PC-3 (cell line): ENCODE measurements around the gene AKAP7. TPM values are rescaled to one million over a fixed set of nuclear protein-coding genes. Genes with fewer than 3 reads are reported as not detected.

Experiments used
- ATAC-seq: fragments of 200-7000 bp; cut with Tn5 transposase; 2 replicates; pipeline ENCODE4 v1.9.1; 2020; ENCODE audit warnings: mild to moderate bottlenecking, moderate library complexity
- BruUV-seq: library from RNA; stranded (reverse); fragments of 400-500 nt; replicated peaks from 2 replicates; lab custom pipeline; 2021; lab: Mats Ljungman, UMichigan
- CTCF ChIA-PET: fragments of 300-600 bp; sonication (Branson Sonifier 250); formaldehyde crosslinking; loops from one replicate; lab custom pipeline; 2022; ENCODE audit warnings: antibody characterized with exemption; lab: Charles Lee
- POLR2A ChIA-PET: fragments of 300-600 bp; sonication (Branson Sonifier 250); formaldehyde crosslinking; loops from one replicate; lab custom pipeline; 2022; ENCODE audit warnings: antibody characterized with exemption; ENCODE audit not compliant: unreplicated experiment; lab: Charles Lee
- DNase-seq: peaks from one replicate; pipeline ENCODE4 v3.0.0-alpha.2; 2015
- H2AFZ ChIP-seq: fragments of 300-600 bp; sonication (generic); 2 replicates; pipeline ENCODE4 v1.6.0; 2016; ENCODE audit warnings: antibody characterized with exemption, low read length
- H3F3A ChIP-seq: fragments of 300-600 bp; sonication (generic); one replicate; pipeline ENCODE4 v1.6.0; 2017; ENCODE audit warnings: antibody characterized with exemption, low read length, control low read depth, mild to moderate bottlenecking; ENCODE audit not compliant: unreplicated experiment
- H3K27ac ChIP-seq: fragments of 300-600 bp; sonication (generic); 2 replicates; pipeline ENCODE4 v1.5.1; 2016; ENCODE audit warnings: mild to moderate bottlenecking, low read length
- H3K27me3 ChIP-seq: fragments of 300-600 bp; sonication (generic); 2 replicates; pipeline ENCODE4 v1.6.1; 2016; ENCODE audit warnings: low read length, mixed read lengths
- H3K36me3 ChIP-seq: fragments of 300-600 bp; sonication (generic); 2 replicates; pipeline ENCODE4 v1.6.1; 2016; ENCODE audit warnings: low read depth, mixed run types, low read length, mixed read lengths
- H3K4me1 ChIP-seq: fragments of 300-600 bp; sonication (generic); 2 replicates; pipeline ENCODE4 v1.5.1; 2016; ENCODE audit warnings: low read length; ENCODE audit not compliant: insufficient read depth
- H3K4me2 ChIP-seq: fragments of 300-600 bp; sonication (generic); 2 replicates; pipeline ENCODE4 v1.6.0; 2016; ENCODE audit warnings: low read length
- H3K4me3 ChIP-seq: fragments of 300-600 bp; sonication (generic); 2 replicates; pipeline ENCODE4 v1.5.1; 2016; ENCODE audit warnings: mild to moderate bottlenecking, low read length, mixed read lengths
- H3K79me2 ChIP-seq: fragments of 300-600 bp; sonication (generic); 2 replicates; pipeline ENCODE4 v1.6.1; 2017; ENCODE audit warnings: low read length, mixed read lengths
- H3K9ac ChIP-seq: fragments of 300-600 bp; sonication (generic); 2 replicates; pipeline ENCODE4 v1.6.0; 2016; ENCODE audit warnings: mild to moderate bottlenecking, low read length
- H3K9me2 ChIP-seq: fragments of 300-600 bp; sonication (generic); replicated peaks from 2 replicates; pipeline ENCODE4 v1.6.1; 2016; ENCODE audit warnings: mixed run types, low read length, mixed read lengths
- H3K9me3 ChIP-seq: fragments of 300-600 bp; sonication (generic); 2 replicates; pipeline ENCODE4 v1.6.1; 2016; ENCODE audit warnings: low read length, mixed read lengths
- H4K20me1 ChIP-seq: fragments of 300-600 bp; sonication (generic); 2 replicates; pipeline ENCODE4 v1.6.1; 2016; ENCODE audit warnings: low read length, mixed read lengths
- CTCF ChIP-seq: fragments of 300-600 bp; sonication (generic); conservative IDR thresholded peaks from 2 replicates; pipeline ENCODE4 v1.5.1; 2017; ENCODE audit warnings: antibody characterized with exemption, low read depth, mild to moderate bottlenecking, low read length
- EZH2 ChIP-seq: fragments of 300-600 bp; sonication (generic); IDR thresholded peaks from one replicate; pipeline ENCODE4 v1.6.1; 2017; ENCODE audit warnings: antibody characterized with exemption, mild to moderate bottlenecking, low read length; ENCODE audit not compliant: unreplicated experiment
- EZH2phosphoT487 ChIP-seq: fragments of 300-600 bp; sonication (generic); IDR thresholded peaks from 2 replicates; pipeline ENCODE4 v1.6.1; 2018; ENCODE audit warnings: mild to moderate bottlenecking, antibody characterized with exemption, low read length, borderline replicate concordance
- intact Hi-C: fragments of 100-400 bp; cut with micrococcal nuclease; formaldehyde crosslinking; loops from 2 replicates; pipeline ENCODE4 v1.9.0; 2023
- total RNA-seq: library from RNA; depleted of rRNA; stranded (reverse); fragments of >200 nt; gene quantifications from 2 replicates; pipeline ENCODE4 v1.2.3, GENCODE V29; 2014

AKAP7 gene
- total RNA-seq, 1 experiment from 2014 or later = 3.6 TPM

GRCh38 chr6:131103296-131103695 lies 32.0 kb upstream of the AKAP7 start:
- Histone ChIP-seq H3K9ac (no peak overlapping the region), H3K4me3 (no peak overlapping the region), H3K9me2 (no peaks in the 10 kb centered on the region), H3K27me3 (no peaks in the 10 kb centered on the region), H3K4me1 (peaks cover 18% of the 10 kb centered on the region), H2AFZ (no peak overlapping the region), H3K9me3 (no peaks in the 10 kb centered on the region), H3K27ac (no peak overlapping the region), H3K4me2 (no peak overlapping the region), H3K36me3 (no peaks in the 10 kb centered on the region), H3F3A (peaks cover 9% of the 10 kb centered on the region), H3K79me2 (no peaks in the 10 kb centered on the region), H4K20me1 (no peaks in the 10 kb centered on the region)
- intact Hi-C loops = loop anchor here (2.0 kb wide), 1 partner anchor 40 kb away; the partner anchor contains the start of gene EPB41L2
- no TSS peak for BruUV-seq
- ChIA-PET POLR2A (no interaction called here), CTCF (no interaction called here)
- DNase-seq = no peak
- TF ChIP-seq EZH2 = no peak
- no peak for TF ChIP-seq CTCF
- no peak for TF ChIP-seq EZH2phosphoT487
- ATAC-seq = no peak

DNA sequence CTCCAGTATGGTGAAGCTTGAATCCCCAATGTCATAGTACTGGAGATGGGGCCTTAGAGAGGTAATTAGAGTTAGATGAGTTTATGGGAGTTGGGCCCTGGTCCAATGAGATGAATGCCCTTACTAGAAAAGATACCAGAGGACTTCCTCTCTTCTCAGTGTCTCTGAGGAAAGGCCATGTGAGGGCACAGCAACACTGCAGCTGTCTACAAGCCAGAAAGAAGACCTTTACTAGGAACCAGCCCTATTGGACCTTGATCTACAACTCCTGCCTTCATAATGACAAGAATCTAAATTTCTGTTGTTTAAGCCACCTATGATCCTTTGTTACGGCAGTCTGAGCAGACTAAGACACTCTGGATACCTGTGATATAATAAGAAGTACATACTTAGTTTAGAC lies 31.4 kb upstream of the AKAP7 start:
- no peaks in the 10 kb centered on the region for H3K27me3 ChIP-seq
- no TSS peak for BruUV-seq
- no peak overlapping the region for H2AFZ ChIP-seq
- POLR2A ChIA-PET = no interaction called here
- peaks cover 18% of the 10 kb centered on the region for H3K4me1 ChIP-seq
- intact Hi-C loops = loop anchor here (2.0 kb wide), 1 partner anchor 41 kb away; the partner anchor contains the start of gene EPB41L2
- no peaks in the 10 kb centered on the region for H4K20me1 ChIP-seq
- H3K36me3 ChIP-seq = no peaks in the 10 kb centered on the region
- no peak overlapping the region for H3K9ac ChIP-seq
- no peak overlapping the region for H3K4me2 ChIP-seq
- no peak overlapping the region for H3K4me3 ChIP-seq
- no peaks in the 10 kb centered on the region for H3K79me2 ChIP-seq
- CTCF ChIA-PET = no interaction called here
- ATAC-seq = no peak
- TF ChIP-seq EZH2 (no peak), CTCF (no peak), EZH2phosphoT487 (no peak)
- no peak for DNase-seq
- H3K9me2 ChIP-seq = no peaks in the 10 kb centered on the region
- H3K9me3 ChIP-seq = no peaks in the 10 kb centered on the region
- peaks cover 9% of the 10 kb centered on the region for H3F3A ChIP-seq
- no peak overlapping the region for H3K27ac ChIP-seq

DNA sequence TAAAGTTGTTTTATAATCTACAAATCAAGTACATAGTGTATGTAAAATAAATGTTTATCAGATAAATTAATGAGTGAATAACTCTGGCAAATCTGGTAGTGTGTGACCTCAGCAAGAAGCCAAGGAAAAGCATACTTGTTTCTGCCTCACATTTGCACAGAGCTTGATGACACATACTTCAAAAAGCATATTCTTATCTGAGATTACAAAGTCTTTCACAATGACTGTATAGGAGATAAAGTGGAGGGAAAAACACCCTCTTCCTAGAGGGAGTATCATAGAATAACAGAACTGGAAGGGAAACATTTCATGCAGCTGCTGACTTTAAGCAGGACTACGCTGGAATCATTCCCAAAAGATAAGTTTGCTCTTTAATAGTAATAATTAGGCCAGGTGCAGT lies 28.1 kb upstream of the AKAP7 start:
- Histone ChIP-seq H3K9me3 (no peaks in the 10 kb centered on the region), H3K79me2 (no peaks in the 10 kb centered on the region), H3K36me3 (no peaks in the 10 kb centered on the region), H3K4me1 (peaks cover 12% of the 10 kb centered on the region), H3K9ac (no peak overlapping the region), H3K27me3 (no peaks in the 10 kb centered on the region), H3K27ac (no peak overlapping the region), H3K4me2 (no peak overlapping the region), H3F3A (peaks cover 6% of the 10 kb centered on the region), H2AFZ (no peak overlapping the region), H4K20me1 (no peaks in the 10 kb centered on the region), H3K9me2 (no peaks in the 10 kb centered on the region), H3K4me3 (no peak overlapping the region)
- no peak for TF ChIP-seq EZH2phosphoT487
- TF ChIP-seq CTCF = no peak
- TF ChIP-seq EZH2 = no peak
- CTCF ChIA-PET = no interaction called here
- POLR2A ChIA-PET = interaction anchor here (0.6 kb wide), 1 partner anchor 875 kb away, joined by 3 read pairs; no protein-coding TSS in a partner anchor
- no TSS peak for BruUV-seq
- DNase-seq = peak; percentile 30
- intact Hi-C loops = no loop called here
- ATAC-seq = peak; percentile 47
